AG04450 (cell line): ENCODE results near the gene GAS2L1. TPM values are rescaled to one million over a fixed set of nuclear protein-coding genes. Genes with fewer than 3 reads are reported as not detected.
A peak's percentile ranks its signal among the peaks of the same experiment; 100 is the strongest.

Experiments
- CTCF ChIA-PET: fragments of 300-600, 350-600 bp; formaldehyde crosslinking; extraction: SDS; loops from one replicate; lab custom pipeline; 2022; ENCODE audit warnings: antibody characterized with exemption, inconsistent platforms; lab: Charles Lee
- POLR2A ChIA-PET: fragments of 350-600 bp; formaldehyde crosslinking; extraction: SDS; loops from one replicate; lab custom pipeline; 2021; ENCODE audit warnings: antibody characterized with exemption, inconsistent platforms; lab: Yijun Ruan, JAX
- DNase-seq: peaks from one replicate; pipeline ENCODE4 v3.0.0-alpha.2; 2011; ENCODE audit warnings: low read depth, low spot score
- H3K27ac ChIP-seq: one replicate; pipeline ENCODE4 v1.5.1; 2012; ENCODE audit warnings: low read depth, low read length, control low read depth
- H3K27me3 ChIP-seq: one replicate; pipeline ENCODE4 v1.6.0; 2012; ENCODE audit warnings: low read length; ENCODE audit not compliant: control insufficient read depth, insufficient read depth
- H3K4me3 ChIP-seq: 2 replicates; pipeline ENCODE4 v1.5.1; 2011; ENCODE audit warnings: mild to moderate bottlenecking, low read depth, low read length, control low read depth
- H3K9me3 ChIP-seq: 2 replicates; pipeline ENCODE4 v1.5.1; 2012; ENCODE audit warnings: low read length; ENCODE audit not compliant: control insufficient read depth, insufficient read depth
- CTCF ChIP-seq: IDR thresholded peaks from 2 replicates; pipeline ENCODE4 v1.5.1; 2011; ENCODE audit warnings: low read depth, low read length, control low read depth, inconsistent platforms
- polyA minus RNA-seq: library from RNA; depleted of rRNA, polyadenylated mRNA; stranded (reverse); fragments of >200 nt; gene quantifications from 2 replicates; pipeline ENCODE4 v1.2.3, GENCODE V29; 2011; rRNA and poly(A)+ RNA removed
- polyA plus RNA-seq: library from polyadenylated mRNA; depleted of rRNA; stranded (reverse); fragments of >200 nt; gene quantifications from 2 replicates; pipeline ENCODE4 v1.2.3, GENCODE V29; 2011; rRNA removed

Gene GAS2L1
- polyA plus RNA-seq (4.5 and 5.2 TPM in 2 replicates), polyA minus RNA-seq (2.2 and 2.9 TPM in 2 replicates)

- Histone ChIP-seq H3K9me3 (no peaks in the 10 kb centered on the region; the same call in 1 of the 2 replicates), H3K27ac (peak within 1 kb of the TSS; percentile 57), H3K27me3 (no peaks in the 10 kb centered on the region), H3K4me3 (peak within 1 kb of the TSS; percentile 76)
- peak; percentile 64 for TF ChIP-seq CTCF
- POLR2A ChIA-PET = interaction anchor here (0.5 to 1.1 kb wide), 5 partner anchors 10 to 51 kb away, joined by 3 to 8 read pairs (median 3); partner anchors contain the start of gene EWSR1
- CTCF ChIA-PET = interaction anchor here (0.6 to 2.4 kb wide), 10 partner anchors 9 to 86 kb away, joined by 3 to 7 read pairs (median 4); no protein-coding TSS in a partner anchor
- DNase-seq = peak; percentile 33
Measured at GRCh38 chr22:29306175-29306834, at the start of gene GAS2L1. TSS of gene GAS2L1 (plus strand) at chr22:29306650. CDS start at chr22:29308106, 1,456 bp downstream.

- TF ChIP-seq CTCF = no peak
- Histone ChIP-seq H3K27ac (no peak overlapping the region), H3K9me3 (no peaks in the 10 kb centered on the region), H3K4me3 (no peak overlapping the region), H3K27me3 (no peaks in the 10 kb centered on the region)
- DNase-seq = no peak
- ChIA-PET CTCF (interaction anchor here (2.5 kb wide), 1 partner anchor 12 kb away, joined by 11 read pairs; no protein-coding TSS in a partner anchor), POLR2A (no interaction called here)
Measured at GRCh38 chr22:29257751-29258181, 48.7 kb upstream of the GAS2L1 start.

GRCh38 chr22:29258407-29259252, 47.8 kb upstream of the GAS2L1 start:
- TF ChIP-seq CTCF = no peak
- no peaks in the 10 kb centered on the region for H3K9me3 ChIP-seq
- H3K27me3 ChIP-seq = no peaks in the 10 kb centered on the region
- CTCF ChIA-PET = interaction anchor here (2.5 kb wide), 1 partner anchor 13 kb away, joined by 11 read pairs; no protein-coding TSS in a partner anchor
- POLR2A ChIA-PET = interaction anchor here (0.6 kb wide), 1 partner anchor 500 kb away, joined by 6 read pairs; no protein-coding TSS in a partner anchor
- no peak overlapping the region for H3K27ac ChIP-seq
- no peak for DNase-seq
- no peak overlapping the region for H3K4me3 ChIP-seq

- Histone ChIP-seq H3K27ac (no peak overlapping the region), H3K27me3 (no peaks in the 10 kb centered on the region), H3K4me3 (no peak overlapping the region), H3K9me3 (no peaks in the 10 kb centered on the region)
- POLR2A ChIA-PET = interaction anchor here (0.6 kb wide), 1 partner anchor 500 kb away, joined by 6 read pairs; no protein-coding TSS in a partner anchor
- no peak; the same call in 1 of the 2 replicates for TF ChIP-seq CTCF
- DNase-seq = no peak
- CTCF ChIA-PET = no interaction called here
Measured at GRCh38 chr22:29259253-29259899, 47.1 kb upstream of the GAS2L1 start.
